ENCODE measurements around the gene WNT9A.
"Not testable (repeated sequence)": the region's sequence is repeated elsewhere in the genome, so short reads cannot be mapped to it uniquely, and the experiment has no call there.

Gene WNT9A

GRCh38 chr1:227883641-227884301 is 64.0 kb downstream of the WNT9A start:
- peak; percentile 18 for DNase-seq

- no peak for DNase-seq
Observed at GRCh38 chr1:227883073-227883520, 64.6 kb downstream of the WNT9A start.

DNA sequence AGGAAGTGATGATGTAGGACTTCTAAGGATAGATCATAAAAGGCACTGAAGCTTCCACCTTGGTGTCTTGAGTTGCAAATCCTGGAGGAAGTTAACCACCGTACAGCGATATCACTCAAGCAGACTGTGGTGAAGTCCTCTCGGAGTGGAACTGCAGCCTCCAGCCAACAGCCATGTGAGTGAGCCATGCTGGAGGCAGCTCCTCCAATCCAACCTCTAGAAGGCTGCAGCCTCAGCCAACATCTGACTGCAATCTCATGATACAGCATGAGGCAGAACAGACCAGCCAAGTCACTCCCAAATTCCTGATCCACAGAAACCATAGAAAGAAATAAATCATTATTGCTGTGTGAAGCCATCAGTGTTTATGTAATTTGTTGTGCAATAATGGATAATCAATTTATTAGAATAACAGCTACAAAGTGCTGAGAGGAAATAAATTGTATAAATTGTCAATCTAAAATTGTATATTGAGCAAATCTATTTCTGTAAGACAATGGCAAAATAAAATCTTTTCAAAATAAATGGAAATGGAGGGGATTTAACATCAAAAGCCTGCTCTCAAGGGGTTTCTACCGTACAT is 67.3 kb downstream of the WNT9A start:
- DNase-seq = no peak

DNA sequence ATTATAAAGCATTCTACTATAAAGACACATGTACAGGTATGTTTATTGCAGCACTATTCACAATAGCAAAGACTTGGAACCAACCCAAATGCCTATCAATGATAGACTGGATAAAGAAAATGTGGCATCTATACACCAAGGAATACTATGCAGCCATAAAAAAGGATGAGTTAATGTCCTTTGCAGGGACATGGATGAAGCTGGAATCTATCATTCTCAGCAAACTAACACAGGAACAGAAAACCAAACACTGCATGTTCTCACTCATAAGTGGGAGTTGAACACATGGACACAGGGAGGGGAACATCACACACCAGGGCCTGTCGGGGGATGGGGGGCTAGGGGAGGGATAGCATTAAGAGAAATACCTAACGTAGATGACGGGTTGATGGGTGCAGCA is 69.9 kb downstream of the WNT9A start:
- DNase-seq = not testable (repeated sequence)

DNA sequence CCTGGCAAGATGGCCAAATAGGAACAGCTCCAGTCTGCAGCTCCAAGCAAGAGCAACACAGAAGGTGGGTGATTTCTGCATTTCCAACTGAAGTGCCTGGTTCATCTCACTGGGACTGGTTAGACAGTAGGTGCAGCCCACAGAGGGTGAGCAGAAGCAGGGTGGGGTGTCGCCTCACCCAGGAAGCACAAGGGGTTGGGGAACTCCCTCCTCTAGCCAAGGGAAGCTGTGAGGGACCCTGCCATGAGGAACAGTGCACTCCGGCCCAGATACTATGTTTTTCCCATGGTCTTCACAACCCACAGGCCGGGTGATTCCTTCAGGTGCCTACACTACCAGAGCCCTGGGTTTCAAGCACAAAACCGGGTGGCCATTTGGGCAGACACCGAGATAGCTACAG is 75.8 kb downstream of the WNT9A start:
- not testable (repeated sequence) for DNase-seq

DNA sequence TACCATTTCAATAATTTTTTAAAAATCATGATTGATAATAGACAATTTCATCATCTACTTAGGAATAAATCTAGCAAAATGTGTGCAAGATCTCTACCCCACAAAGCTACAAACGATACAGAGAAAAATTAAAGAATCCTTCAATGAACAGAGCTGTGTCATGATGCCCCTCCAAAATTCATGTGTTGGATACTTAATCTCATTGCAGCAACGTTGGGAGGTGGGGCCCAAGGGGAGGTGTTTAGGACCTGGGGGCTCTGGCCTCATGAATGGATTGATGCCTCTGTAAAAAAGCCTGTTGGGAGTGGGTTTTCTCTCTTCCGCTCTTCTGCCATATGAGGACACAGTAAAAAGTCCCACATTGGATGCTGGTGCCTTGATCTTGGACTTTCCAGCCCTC is 77.4 kb downstream of the WNT9A start:
- no peak for DNase-seq

GRCh38 chr1:227869851-227870305 is 77.9 kb downstream of the WNT9A start:
- DNase-seq = no peak

DNA sequence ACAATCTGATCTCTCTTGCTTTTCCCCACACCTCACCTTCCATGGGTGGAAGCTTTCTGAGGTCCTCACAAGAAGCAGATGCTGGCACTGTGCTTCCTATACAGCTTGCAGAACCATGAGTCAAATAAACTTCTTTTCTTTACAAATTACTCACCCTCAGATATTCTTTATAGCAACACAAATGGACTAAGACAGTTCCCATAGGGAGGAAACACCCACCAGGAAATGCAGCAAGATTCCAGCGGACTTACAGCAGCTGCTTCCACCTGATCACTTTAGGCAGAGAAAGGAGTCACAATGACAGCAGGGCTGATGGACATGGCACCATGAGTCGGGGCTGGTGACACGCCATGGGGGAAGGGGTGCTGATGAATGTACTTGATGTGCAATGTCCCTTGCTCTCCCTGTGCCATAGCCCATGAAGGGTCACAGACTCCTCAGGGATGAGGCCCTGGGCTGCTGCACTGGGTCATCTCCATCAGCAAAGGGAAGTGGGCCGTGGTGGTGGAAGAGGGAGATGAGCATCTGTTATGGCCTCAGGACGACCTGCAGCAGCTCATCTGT is 78.4 kb downstream of the WNT9A start:
- no peak for DNase-seq

All from stimulated activated CD8-positive, alpha-beta memory T cell treated with anti-CD3 and anti-CD28 coated beads, Interleukin-4, amount 100 ng/mL, for 48 hours (primary cell).